NB4 (cell line): Measurements from ENCODE around the gene NRG3.
"Not testable (repeated sequence)": the region's sequence is repeated elsewhere in the genome, so short reads cannot be mapped to it uniquely, and the experiment has no call there.

Experiments used
- DNase-seq: peaks from one replicate; pipeline ENCODE4 v3.0.0; 2010; ENCODE audit warnings: low read depth
- H3K4me3 ChIP-seq: one replicate; pipeline ENCODE4 v1.5.1; 2011; ENCODE audit warnings: mild to moderate bottlenecking, low read depth, low read length, moderate library complexity
- CTCF ChIP-seq: IDR thresholded peaks from one replicate; pipeline ENCODE4 v1.5.1; 2012; ENCODE audit warnings: low read depth, low read length
- MAX ChIP-seq: IDR thresholded peaks from 2 replicates; pipeline ENCODE4 v1.6.1; 2011; ENCODE audit warnings: low read depth, low read length
- MYC ChIP-seq: IDR thresholded peaks from 2 replicates; pipeline ENCODE4 v1.6.1; 2011; ENCODE audit warnings: low read depth, low read length
- POLR2A ChIP-seq: IDR thresholded peaks from 2 replicates; pipeline ENCODE4 v1.6.1; 2011; ENCODE audit warnings: mild to moderate bottlenecking; ENCODE audit not compliant: insufficient read length; ENCODE audit errors: extremely low read depth

The NRG3 gene

GRCh38 chr10:82653244-82654155 lies 778.5 kb downstream of the NRG3 start:
- no peak for DNase-seq
- H3K4me3 ChIP-seq: no peak overlapping the region

GRCh38 chr10:82660205-82660604 lies 785.2 kb downstream of the NRG3 start:
- H3K4me3 ChIP-seq: no peak overlapping the region
- no peak for TF ChIP-seq MAX
- no peak for TF ChIP-seq POLR2A
- no peak for TF ChIP-seq MYC
- TF ChIP-seq CTCF: no peak
- no peak for DNase-seq

More at GRCh38 chr10:82653244-82654155, 778.5 kb downstream of the NRG3 start:
- no peak for TF ChIP-seq POLR2A

- DNase-seq: no peak
- no peak for TF ChIP-seq POLR2A
- no peak overlapping the region for H3K4me3 ChIP-seq
Measured at GRCh38 chr10:82660986-82661385, 786.0 kb downstream of the NRG3 start.

- no peak for DNase-seq
- H3K4me3 ChIP-seq: no peak overlapping the region
- TF ChIP-seq CTCF (no peak), POLR2A (no peak), MAX (no peak), MYC (no peak)
Measured at GRCh38 chr10:82661701-82662100, 786.7 kb downstream of the NRG3 start.

GRCh38 chr10:82668221-82668895 lies 793.4 kb downstream of the NRG3 start:
- no peak for DNase-seq
- TF ChIP-seq POLR2A (no peak), MYC (no peak), CTCF (no peak), MAX (no peak)
- no peak overlapping the region for H3K4me3 ChIP-seq

GRCh38 chr10:82674036-82674435 lies 799.0 kb downstream of the NRG3 start:
- DNase-seq: no peak
- TF ChIP-seq POLR2A (no peak), CTCF (no peak), MAX (no peak), MYC (no peak)
- H3K4me3 ChIP-seq: no peak overlapping the region

- H3K4me3 ChIP-seq, DNase-seq: not testable (repeated sequence)
Measured at GRCh38 chr10:82677932-82678331, 802.9 kb downstream of the NRG3 start.

- DNase-seq, H3K4me3 ChIP-seq: not testable (repeated sequence)
Measured at GRCh38 chr10:82678451-82678850, 803.5 kb downstream of the NRG3 start.
